ENCODE measurements around the gene SFMBT2.

- TF ChIP-seq CTCF (IDR thresholded peaks at IDR 0.05; ENCODE audit: low read depth, low read length, poor library complexity, severe bottlenecking) (no peak), EZH2phosphoT487 (IDR thresholded peaks at IDR 0.05; ENCODE audit: borderline replicate concordance, low read length) (no peak)
Measured at GRCh38 chr10:7385114-7385513, 25.7 kb downstream of the SFMBT2 start.
